SK-N-DZ (cell line): ENCODE results near the gene FRMD4B.

Source experiments
- DNase-seq: peaks from one replicate; pipeline ENCODE4 v3.0.0-alpha.2; 2015; ENCODE audit warnings: low spot score

The FRMD4B gene

DNA sequence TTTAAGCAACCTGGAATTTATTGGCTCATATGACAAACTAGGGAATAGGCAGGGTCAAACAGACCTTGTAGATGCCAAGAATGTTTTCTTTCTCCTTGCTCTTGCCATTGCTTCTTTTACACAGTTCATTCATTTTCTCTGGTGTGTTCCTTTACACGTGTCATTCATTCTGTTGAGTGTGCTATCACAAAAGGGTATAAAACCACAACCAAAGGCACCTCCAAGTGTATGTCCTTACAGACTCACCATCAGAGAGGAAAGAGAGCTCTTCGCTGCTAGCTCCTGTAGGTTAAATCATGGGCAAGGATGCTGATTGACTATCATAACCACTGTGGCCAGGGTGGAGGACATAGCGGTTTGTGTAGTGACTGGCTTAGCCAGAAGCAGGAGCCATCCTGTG, 19.2 kb upstream of the FRMD4B start:
- DNase-seq = no peak

DNA sequence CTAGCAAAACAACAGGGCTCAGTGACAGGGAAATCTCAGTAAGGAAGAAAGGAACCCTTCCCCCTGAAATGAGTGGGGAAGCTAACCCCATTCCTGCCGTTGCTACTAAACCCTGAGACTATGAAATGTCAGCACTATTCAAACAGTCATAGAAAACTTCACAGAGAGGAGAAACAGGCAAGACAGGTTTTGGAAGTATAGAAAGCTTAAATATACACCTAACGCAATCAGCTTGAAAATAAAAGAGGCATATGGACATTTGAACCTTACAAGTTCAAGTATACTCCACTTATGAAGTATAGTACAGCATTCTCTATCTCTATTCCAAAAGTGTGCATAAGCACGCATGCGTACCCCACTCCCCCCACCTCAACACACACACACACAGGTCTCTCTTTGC, 17.6 kb upstream of the FRMD4B start:
- no peak for DNase-seq

GRCh38 chr3:69400683-69401082, 14.8 kb upstream of the FRMD4B start:
- no peak for DNase-seq

DNA sequence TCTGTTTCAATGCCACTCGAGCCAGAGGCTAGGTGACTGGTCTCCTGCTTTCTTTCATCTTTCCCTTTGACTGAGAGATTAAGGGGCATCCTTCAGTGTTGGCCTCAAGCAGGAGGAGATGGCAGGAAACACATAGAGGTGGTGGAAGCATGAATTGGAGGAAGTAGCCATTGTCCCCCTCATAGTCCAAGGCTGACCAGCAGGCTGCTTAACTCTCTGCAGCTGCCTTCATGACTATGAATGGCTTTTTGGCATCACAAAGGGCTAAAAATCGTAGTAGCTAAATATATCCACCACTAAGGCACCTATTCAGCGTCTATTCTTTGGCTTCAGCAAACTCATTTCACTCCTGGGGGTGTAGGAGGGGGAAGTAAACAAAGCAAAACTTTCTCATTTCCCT, 7.0 kb upstream of the FRMD4B start:
- DNase-seq = no peak

- no peak for DNase-seq
Measured at GRCh38 chr3:69392415-69392814, 6.5 kb upstream of the FRMD4B start.

- DNase-seq = no peak
Measured at GRCh38 chr3:69391554-69391953, 5.7 kb upstream of the FRMD4B start.

DNA sequence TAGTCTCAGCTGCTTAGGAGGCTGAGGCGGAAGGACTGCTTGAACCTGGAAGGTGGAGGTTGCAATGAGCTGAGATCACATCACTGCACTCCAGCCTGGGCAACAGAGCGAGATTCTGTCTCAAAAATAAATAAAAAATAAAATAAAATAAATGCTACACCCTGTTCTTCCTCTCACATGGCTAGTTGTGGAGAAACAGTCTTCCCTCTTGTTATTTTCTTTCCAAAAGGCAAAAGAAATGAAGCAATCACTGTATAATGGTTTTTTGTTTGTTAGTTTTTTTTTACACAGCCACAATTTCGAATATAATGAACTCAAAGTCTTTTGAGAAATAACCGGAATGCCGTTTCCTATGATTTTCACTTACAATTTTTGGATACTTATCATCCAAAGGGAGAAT, 4.9 kb upstream of the FRMD4B start:
- DNase-seq = no peak

- DNase-seq = no peak
Measured at GRCh38 chr3:69389520-69390248, 3.8 kb upstream of the FRMD4B start.

DNA sequence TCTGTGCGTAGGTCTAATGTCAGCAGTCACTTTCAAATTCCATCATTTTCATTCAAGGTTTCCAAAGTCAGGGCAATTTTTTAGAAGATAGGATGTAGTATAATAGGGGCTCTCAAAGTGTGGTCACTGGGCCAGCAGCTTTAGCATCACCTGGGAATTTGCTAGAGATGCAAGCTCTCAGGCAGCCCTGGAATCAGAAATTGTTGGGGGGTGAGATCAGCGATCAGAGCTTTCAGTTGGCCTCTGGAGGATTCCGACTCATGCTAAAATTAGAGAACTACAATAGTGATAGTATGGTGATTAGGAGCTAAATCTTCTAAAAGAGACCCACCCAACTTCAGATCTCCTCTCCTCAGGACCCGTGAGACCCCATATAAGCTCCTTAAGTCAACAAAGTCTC, 2.4 kb upstream of the FRMD4B start:
- no peak for DNase-seq

DNA sequence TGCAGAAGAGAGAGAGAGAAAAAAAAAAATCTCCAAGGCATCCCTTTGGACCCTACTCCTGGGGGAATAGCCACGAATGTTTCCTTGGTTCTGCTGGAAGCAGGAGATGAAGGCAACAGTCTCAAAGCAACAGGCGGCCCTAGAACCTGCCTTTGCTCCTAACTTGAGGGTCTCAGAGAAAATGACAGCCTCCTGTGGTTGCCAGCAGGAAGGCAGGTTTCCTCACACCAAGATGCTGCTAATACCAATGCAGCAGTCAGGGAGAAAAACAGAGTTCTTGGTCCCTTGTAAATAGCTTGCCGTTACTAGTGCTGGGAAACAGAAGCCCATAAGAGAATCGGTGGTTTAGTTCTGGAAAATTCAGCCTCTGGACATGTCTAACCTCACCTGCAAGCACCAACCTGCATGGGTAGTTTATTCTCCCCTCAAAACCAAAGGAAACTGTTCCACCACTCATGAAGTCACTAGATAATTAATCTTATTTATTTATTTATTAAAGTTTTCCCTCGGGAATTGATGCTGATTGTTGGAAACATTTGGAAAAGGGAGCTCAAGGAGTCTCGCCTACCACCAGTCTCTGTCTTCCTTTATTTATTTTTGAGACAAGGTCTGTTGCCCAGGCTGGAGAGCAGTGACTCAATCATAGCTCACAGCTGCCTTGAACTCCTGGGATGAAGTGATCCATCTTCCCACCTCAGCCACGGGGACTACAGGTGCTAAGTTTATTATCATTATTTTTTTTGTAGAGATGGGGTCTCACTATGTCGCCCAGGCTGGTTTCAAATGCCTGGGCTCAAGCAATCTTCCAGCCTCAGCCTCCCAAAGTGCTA, 883 bp upstream of the FRMD4B start:
- no peak for DNase-seq

GRCh38 chr3:69385123-69385722, 665 bp downstream of the FRMD4B start:
- no peak for DNase-seq

DNA sequence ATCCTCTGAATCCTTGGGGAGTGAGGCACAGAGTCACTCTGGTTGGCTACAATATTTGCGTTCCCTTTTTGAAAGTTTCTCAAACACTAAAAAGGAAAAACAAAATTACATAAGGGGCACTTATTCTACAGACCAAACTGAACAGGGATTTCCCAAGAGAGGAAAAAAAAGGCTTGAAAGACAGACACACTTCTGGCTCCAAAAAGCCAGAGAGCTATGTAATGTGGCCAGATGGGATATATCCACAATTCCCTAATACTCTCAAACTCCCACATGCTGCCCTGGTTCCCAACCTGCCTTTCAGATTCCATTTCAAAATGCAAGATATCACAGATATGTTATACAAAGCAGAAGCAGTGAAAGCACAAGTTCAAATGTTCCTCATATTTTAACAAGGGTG, 1.6 kb downstream of the FRMD4B start:
- DNase-seq = no peak

DNA sequence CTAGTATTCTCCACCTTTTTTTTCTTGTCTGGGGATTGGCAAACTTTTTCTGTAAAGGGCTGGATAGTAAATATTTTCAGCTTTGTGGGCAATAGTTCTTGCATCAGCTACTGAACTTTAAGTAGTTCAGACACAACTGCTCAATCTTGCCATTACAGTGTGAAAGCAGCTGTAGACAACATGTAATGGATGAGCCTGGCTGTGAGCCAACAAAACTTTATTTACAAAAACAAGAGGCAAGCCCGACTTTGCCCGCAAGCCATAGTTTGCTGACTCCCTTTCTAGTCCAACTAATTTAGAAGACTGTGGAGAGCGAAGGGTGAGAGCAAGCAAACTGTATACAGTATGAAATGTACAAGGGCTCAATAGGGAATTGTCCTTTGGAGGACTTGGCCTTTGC, 6.2 kb downstream of the FRMD4B start:
- no peak for DNase-seq

DNA sequence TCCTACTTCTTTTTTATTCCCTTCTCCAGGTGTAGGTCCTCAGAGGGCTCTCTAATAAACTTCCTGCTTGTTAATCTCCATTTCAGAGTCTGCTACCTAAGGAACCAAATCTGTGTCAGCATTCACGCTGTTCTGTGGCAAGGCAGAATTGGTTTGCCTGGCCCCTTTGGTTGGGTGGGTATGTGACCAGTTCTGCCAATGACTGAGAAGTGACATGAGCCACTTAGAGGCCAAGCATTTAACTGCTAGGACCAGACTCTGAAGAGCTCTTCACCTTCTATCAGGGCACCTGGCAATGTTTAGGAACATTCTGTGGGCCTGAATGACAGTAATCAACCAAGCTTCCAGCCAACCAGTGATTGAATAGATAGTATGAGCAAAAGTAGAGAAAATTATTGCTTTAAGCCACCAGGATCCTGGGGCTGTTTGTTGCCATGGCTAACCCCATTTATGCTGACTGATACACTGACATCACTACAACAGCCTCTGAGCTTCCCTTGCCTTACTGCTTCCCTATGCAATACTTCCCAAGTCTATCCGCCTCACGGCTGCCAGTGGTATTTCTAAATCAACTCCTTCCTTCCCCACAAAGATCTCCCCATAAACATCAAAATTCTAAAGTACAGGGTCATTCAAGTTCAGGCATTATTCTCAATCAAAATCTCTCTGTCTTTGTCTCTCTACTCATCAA, 7.6 kb downstream of the FRMD4B start:
- DNase-seq = no peak

GRCh38 chr3:69377262-69377661, 8.6 kb downstream of the FRMD4B start:
- no peak for DNase-seq

GRCh38 chr3:69376731-69377130, 9.2 kb downstream of the FRMD4B start:
- no peak for DNase-seq

GRCh38 chr3:69371816-69372215, 14.1 kb downstream of the FRMD4B start:
- no peak for DNase-seq

DNA sequence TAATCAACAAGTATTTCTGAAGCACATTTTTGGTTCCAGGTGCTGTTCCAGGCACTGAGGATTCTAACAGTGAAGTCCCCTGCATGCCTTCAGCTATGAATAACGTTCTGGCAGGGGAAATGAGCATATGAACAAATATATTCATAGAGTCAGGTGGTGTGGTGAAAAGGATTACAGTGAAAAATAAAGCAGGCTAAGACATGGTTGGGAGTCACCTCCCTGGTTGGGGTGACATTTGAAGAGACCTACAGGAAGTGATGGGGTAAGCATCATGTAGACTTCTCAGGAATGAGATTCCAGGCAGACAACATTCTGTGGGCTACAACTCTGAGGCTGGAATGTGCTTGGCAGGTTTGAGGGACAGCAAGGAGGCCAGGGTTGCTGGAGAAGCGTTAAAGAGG, 15.0 kb downstream of the FRMD4B start:
- no peak for DNase-seq

- DNase-seq = no peak
Measured at GRCh38 chr3:69370156-69370883, 15.6 kb downstream of the FRMD4B start.

GRCh38 chr3:69368129-69368741, 17.7 kb downstream of the FRMD4B start:
- DNase-seq = no peak

DNA sequence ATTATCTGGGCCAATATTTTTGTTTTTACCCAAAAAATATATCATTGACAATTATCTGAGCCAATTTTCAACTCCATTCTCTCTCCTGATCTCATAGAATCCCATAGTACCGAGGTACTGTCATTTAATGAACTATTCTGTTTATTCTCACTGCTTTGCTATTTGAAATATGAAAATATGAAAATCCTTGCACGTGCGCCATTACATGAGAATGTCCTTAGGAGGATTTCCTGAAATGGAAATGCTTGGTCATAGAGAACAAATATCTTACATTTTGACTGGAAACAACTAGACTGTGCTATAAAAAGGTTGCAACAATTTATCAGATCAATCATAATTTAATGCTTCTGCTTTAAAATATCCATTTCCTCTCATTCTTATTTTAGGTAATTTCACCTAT, 18.3 kb downstream of the FRMD4B start:
- DNase-seq = no peak
